OCI-LY1 (cell line): ENCODE measurements around the gene GATAD2A.

Experiments used
- CTCF ChIP-seq: fragments of 200-600 bp; sonication (generic), shearing (Covaris generic); IDR thresholded peaks from 2 replicates; pipeline ENCODE4 v1.5.1; 2017; ENCODE audit warnings: mild to moderate bottlenecking, antibody characterized with exemption, low read length, moderate library complexity, mixed read lengths
- EZH2 ChIP-seq: fragments of 200-600 bp; sonication (generic), shearing (Covaris generic); IDR thresholded peaks from 2 replicates; pipeline ENCODE4 v1.8.0; 2017; ENCODE audit warnings: borderline replicate concordance, mixed run types, mild to moderate bottlenecking, antibody characterized with exemption, low read length, moderate library complexity, mixed read lengths

GRCh38 chr19:19458110-19458816 lies 52.8 kb downstream of the GATAD2A start:
- no peak for TF ChIP-seq CTCF
- TF ChIP-seq EZH2, result no peak
